Keratinocyte (primary cell): ENCODE data around the gene SPECC1. TPM values are rescaled to one million over a fixed set of nuclear protein-coding genes. Genes with fewer than 3 reads are reported as not detected.
"Not testable (repeated sequence)": the region's sequence is repeated elsewhere in the genome, so short reads cannot be mapped to it uniquely, and the experiment has no call there.

Experiments
- DNase-seq: peaks from one replicate; pipeline ENCODE4 v3.0.0-alpha.2; 2011; ENCODE audit warnings: low read depth, missing footprints, low spot score
- FAIRE-seq: peaks from 2 replicates; lab custom pipeline; 2011; peaks lifted over from hg19 to GRCh38; lab: Jason Lieb, UNC
- H2AFZ ChIP-seq: 2 replicates; pipeline ENCODE4 v1.6.0; 2012; ENCODE audit warnings: low read length, control low read depth, inconsistent platforms; ENCODE audit not compliant: control insufficient read depth
- H3K27ac ChIP-seq: 2 replicates; pipeline ENCODE4 v1.5.1; 2011; ENCODE audit warnings: low read length; ENCODE audit not compliant: control insufficient read depth, insufficient read depth
- H3K27me3 ChIP-seq: 3 replicates; pipeline ENCODE4 v1.6.0; 2011; ENCODE audit warnings: low read length; ENCODE audit not compliant: control insufficient read depth, insufficient read depth; ENCODE audit errors: extremely low read depth
- H3K36me3 ChIP-seq, 2 experiments: 2 replicates in 1 of 2; 3 replicates in 1 of 2; pipeline ENCODE4 v1.5.1; 2011; ENCODE audit warnings: low read length in 2 of 2, mild to moderate bottlenecking in 1 of 2; ENCODE audit not compliant: control insufficient read depth in 2 of 2, insufficient read depth in 2 of 2; ENCODE audit errors: extremely low read depth in 1 of 2
- H3K4me1 ChIP-seq: 3 replicates; pipeline ENCODE4 v1.5.1; 2011; ENCODE audit warnings: low read length; ENCODE audit not compliant: control insufficient read depth, insufficient read depth; ENCODE audit errors: extremely low read depth
- H3K4me2 ChIP-seq: 3 replicates; pipeline ENCODE4 v1.6.0; 2011; ENCODE audit warnings: low read depth, low read length; ENCODE audit not compliant: control insufficient read depth, insufficient read depth; ENCODE audit errors: extremely low read depth
- H3K4me3 ChIP-seq, 3 experiments: fragments of 200-600 bp in 1 of 3; sonication (generic) in 1 of 3; 2 replicates in 2 of 3; 3 replicates in 1 of 3; pipeline ENCODE4 v1.5.1; 2011 to 2016; ENCODE audit warnings: low read length in 3 of 3, mild to moderate bottlenecking in 3 of 3, control low read depth in 2 of 3, inconsistent platforms in 1 of 3, low read depth in 1 of 3, mixed read lengths in 1 of 3, mixed run types in 1 of 3, moderate library complexity in 1 of 3; ENCODE audit not compliant: control insufficient read depth in 2 of 3, insufficient read depth in 2 of 3; ENCODE audit errors: extremely low read depth in 1 of 3
- H3K79me2 ChIP-seq: 2 replicates; pipeline ENCODE4 v1.6.0; 2012; ENCODE audit warnings: low read length; ENCODE audit not compliant: control insufficient read depth, insufficient read depth
- H3K9ac ChIP-seq: 3 replicates; pipeline ENCODE4 v1.6.0; 2011; ENCODE audit warnings: low read length; ENCODE audit not compliant: control insufficient read depth, insufficient read depth; ENCODE audit errors: extremely low read depth
- H3K9me1 ChIP-seq: 3 replicates; pipeline ENCODE4 v1.6.0; 2011; ENCODE audit warnings: low read length; ENCODE audit not compliant: control insufficient read depth, insufficient read depth; ENCODE audit errors: extremely low read depth
- H3K9me3 ChIP-seq: 2 replicates; pipeline ENCODE4 v1.5.1; 2012; ENCODE audit warnings: low read depth, low read length; ENCODE audit not compliant: control insufficient read depth
- H4K20me1 ChIP-seq: 3 replicates; pipeline ENCODE4 v1.6.0; 2011; ENCODE audit warnings: low read length; ENCODE audit not compliant: control insufficient read depth, insufficient read depth; ENCODE audit errors: extremely low read depth
- CTCF ChIP-seq, 3 experiments: IDR thresholded peaks in 1 of 3; conservative IDR thresholded peaks in 1 of 3; optimal IDR thresholded peaks in 1 of 3; 2 replicates in 2 of 3; 3 replicates in 1 of 3; pipeline versions ENCODE3 to v1.5.1; 2011; ENCODE audit warnings: low read length in 3 of 3, mild to moderate bottlenecking in 3 of 3, moderate library complexity in 2 of 3, control low read depth in 1 of 3, inconsistent platforms in 1 of 3; ENCODE audit not compliant: insufficient read depth in 2 of 3; ENCODE audit errors: extremely low read depth in 1 of 3
- EZH2 ChIP-seq: IDR thresholded peaks from one replicate; pipeline ENCODE4 v1.6.1; 2012; ENCODE audit warnings: inconsistent platforms, mild to moderate bottlenecking, low read length, moderate library complexity
- dilution Hi-C: fragments of 300-500 bp; cut with MboI; formaldehyde crosslinking; loops from one replicate; pipeline ENCODE4 v1.7.0; 2020; ENCODE audit warnings: low sequenced_read_pairs; ENCODE audit not compliant: extremely low pct_ligation_motif_present
- polyA plus RNA-seq, 5 experiments: library from polyadenylated mRNA; depleted of rRNA in 3 of 5; stranded (reverse) in 3 of 5; stranded (forward) in 1 of 5; unstranded in 1 of 5; fragments of >200 nt; gene quantifications; 1 replicate in 1 of 5; 2 replicates in 3 of 5; 3 replicates in 1 of 5; pipeline versions ENCODE4 v1.2.1 to v1.2.3, GENCODE V29; 2011 to 2012; ENCODE audit warnings: missing spikeins in 2 of 5, low read depth in 1 of 5, low replicate concordance in 1 of 5

The SPECC1 gene
- polyA plus RNA-seq, 1 donor (not counting 4 experiments of a cell fraction or from before 2014, with no cell fraction given): 20.9 TPM

- Histone ChIP-seq H2AFZ (no peak overlapping the region), H3K9me1 (no peaks in the 10 kb centered on the region), H3K36me3 (peaks cover 6 to 8% of the 10 kb centered on the region in 2 experiments), H3K4me2 (no peak overlapping the region), H3K9me3 (no peaks in the 10 kb centered on the region), H3K9ac (no peak overlapping the region), H4K20me1 (no peaks in the 10 kb centered on the region), H3K27ac (no peak overlapping the region), H3K4me3 (no peak overlapping the region), H3K27me3 (no peaks in the 10 kb centered on the region), H3K79me2 (peaks cover 7% of the 10 kb centered on the region), H3K4me1 (peaks cover 20% of the 10 kb centered on the region)
- dilution Hi-C loops: no loop called here
- FAIRE-seq (peak; percentile 69), DNase-seq (no peak)
- no peak for TF ChIP-seq EZH2
- peak; percentile 20 to 35 (median 34) for TF ChIP-seq CTCF (optimal IDR thresholded peaks at IDR 0.05 in 1 of 3, IDR thresholded peaks at IDR 0.05 in 1 of 3, conservative IDR thresholded peaks at IDR 0.05 in 1 of 3; ENCODE audit: extremely low read depth in 1 of 3, insufficient read depth in 2 of 3, low read length in 3 of 3)
Observed at GRCh38 chr17:20225162-20226115, 216.3 kb downstream of the SPECC1 start.

GRCh38 chr17:20226814-20227482 lies 217.8 kb downstream of the SPECC1 start:
- Histone ChIP-seq H3K9me3 (no peaks in the 10 kb centered on the region), H3K4me1 (peaks cover 20% of the 10 kb centered on the region), H3K79me2 (peaks cover 3% of the 10 kb centered on the region), H3K4me3 (no peak overlapping the region), H3K27me3 (no peaks in the 10 kb centered on the region), H3K9me1 (no peaks in the 10 kb centered on the region), H2AFZ (no peak overlapping the region), H3K27ac (no peak overlapping the region), H3K9ac (no peak overlapping the region), H3K4me2 (no peak overlapping the region), H3K36me3 (peaks cover 10% of the 10 kb centered on the region in 2 experiments), H4K20me1 (no peaks in the 10 kb centered on the region)
- FAIRE-seq (peak; percentile 13), DNase-seq (no peak)
- TF ChIP-seq CTCF (optimal IDR thresholded peaks at IDR 0.05 in 1 of 3, IDR thresholded peaks at IDR 0.05 in 1 of 3, conservative IDR thresholded peaks at IDR 0.05 in 1 of 3; ENCODE audit: extremely low read depth in 1 of 3, insufficient read depth in 2 of 3, low read length in 3 of 3) (peak; percentile 89 to 93 (median 91)), EZH2 (no peak)
- dilution Hi-C loops: no loop called here

- H3K9ac ChIP-seq, H2AFZ ChIP-seq, H3K9me3 ChIP-seq, H4K20me1 ChIP-seq, dilution Hi-C loops, DNase-seq, H3K4me2 ChIP-seq, H3K4me3 ChIP-seq, H3K27ac ChIP-seq, H3K27me3 ChIP-seq, H3K79me2 ChIP-seq, FAIRE-seq, H3K9me1 ChIP-seq: not testable (repeated sequence)
- H3K4me1 ChIP-seq: peaks cover 20% of the 10 kb centered on the region
- H3K36me3 ChIP-seq: peaks cover 15 to 18% of the 10 kb centered on the region in 2 experiments
Observed at GRCh38 chr17:20227720-20228370, 218.7 kb downstream of the SPECC1 start.
